ENCODE results near the gene RTP3.

GRCh38 chr3:46480491-46481195, 17.1 kb upstream of the RTP3 start:
- no peak for TF ChIP-seq CTCF (IDR thresholded peaks at IDR 0.05)
- TF ChIP-seq POLR2AphosphoS5 (IDR thresholded peaks at IDR 0.05), result no peak
- no peak for TF ChIP-seq POLR2A (IDR thresholded peaks at IDR 0.05)

All from gastroesophageal sphincter (tissue), 3 donors.